GM18498 (cell line): ENCODE results near the gene CHMP6.
"Not testable (repeated sequence)": the region's sequence is repeated elsewhere in the genome, so short reads cannot be mapped to it uniquely, and the experiment has no call there.

Experiments
- ATAC-seq: cut with Tn5 transposase; IDR thresholded peaks from one replicate; pipeline ENCODE4 v1.9.1; 2021; ENCODE audit warnings: mild to moderate bottlenecking, moderate library complexity; ENCODE audit not compliant: unreplicated experiment

CHMP6 gene

GRCh38 chr17:81027591-81028505, 36.2 kb downstream of the CHMP6 start:
- ATAC-seq = no peak

GRCh38 chr17:81028506-81028858, 36.8 kb downstream of the CHMP6 start:
- ATAC-seq = no peak

- ATAC-seq = no peak
These were observed 38.2 kb downstream of the CHMP6 start for GRCh38 chr17:81029859-81030258.

GRCh38 chr17:81030312-81030711, 38.7 kb downstream of the CHMP6 start:
- ATAC-seq = not testable (repeated sequence)

GRCh38 chr17:81030741-81031565, 39.3 kb downstream of the CHMP6 start:
- no peak for ATAC-seq

GRCh38 chr17:81031566-81032550, 40.2 kb downstream of the CHMP6 start:
- no peak for ATAC-seq

- no peak for ATAC-seq
These were observed 41.2 kb downstream of the CHMP6 start for GRCh38 chr17:81032641-81033480.

GRCh38 chr17:81033535-81034167, 42.0 kb downstream of the CHMP6 start:
- ATAC-seq = no peak

- ATAC-seq = peak; percentile 6
These were observed 42.6 kb downstream of the CHMP6 start for GRCh38 chr17:81034168-81034777.

- ATAC-seq = peak; percentile 66
These were observed 43.3 kb downstream of the CHMP6 start, which contains the start of gene BAIAP2 for GRCh38 chr17:81034779-81035520. BAIAP2 (plus strand) TSS chr17:81035151; CDS start chr17:81035255, 104 bp downstream.

- no peak for ATAC-seq
These were observed 44.0 kb downstream of the CHMP6 start for GRCh38 chr17:81035521-81036196.

GRCh38 chr17:81036197-81036941, 44.7 kb downstream of the CHMP6 start:
- no peak for ATAC-seq

GRCh38 chr17:81037026-81037797, 45.6 kb downstream of the CHMP6 start:
- no peak for ATAC-seq

GRCh38 chr17:81037798-81038733, 46.4 kb downstream of the CHMP6 start:
- ATAC-seq = no peak

GRCh38 chr17:81039096-81039495, 47.5 kb downstream of the CHMP6 start:
- ATAC-seq = no peak
